A673 (cell line): ENCODE data around the gene EXTL1.

Source experiments
- CTCF ChIP-seq: fragments of 300-800, 200-600 bp; sonication (generic); conservative IDR thresholded peaks from 2 replicates; pipeline ENCODE4 v1.5.1; 2017; ENCODE audit warnings: low read depth, mild to moderate bottlenecking, antibody characterized with exemption, low read length, moderate library complexity, mixed read lengths
- EZH2 ChIP-seq: fragments of 200-600 bp; sonication (generic); IDR thresholded peaks from 2 replicates; pipeline ENCODE4 v1.6.1; 2017; ENCODE audit warnings: borderline replicate concordance, low read depth, mild to moderate bottlenecking, mixed read lengths, antibody characterized with exemption, low read length; ENCODE audit not compliant: poor library complexity, severe bottlenecking

- no peak for TF ChIP-seq CTCF
- no peak for TF ChIP-seq EZH2
These were observed 17.3 kb downstream of the EXTL1 start for GRCh38 chr1:26038904-26039303.
